GM23338 (cell line): Measurements from ENCODE around the gene TSSC4. TPM values are rescaled to one million over a fixed set of nuclear protein-coding genes. Genes with fewer than 3 reads are reported as not detected.

Experiments
- ATAC-seq: fragments of 200-7000 bp; cut with Tn5 transposase; 3 replicates; pipeline ENCODE4 v1.9.1; 2020
- DNase-seq: peaks from one replicate; pipeline ENCODE4 v3.0.0-alpha.2; 2015; ENCODE audit warnings: low spot score
- H2AFZ ChIP-seq: fragments of 200-600 bp; sonication (generic); 2 replicates; pipeline ENCODE4 v1.8.0; 2016; ENCODE audit warnings: antibody characterized with exemption, mild to moderate bottlenecking, moderate library complexity
- H3F3A ChIP-seq: fragments of 200-600 bp; sonication (generic); replicated peaks from 2 replicates; pipeline ENCODE4 v1.8.0; 2017; ENCODE audit warnings: antibody characterized with exemption, mixed run types, low read depth
- H3K27ac ChIP-seq: fragments of 200-600 bp; sonication (generic); 2 replicates; pipeline ENCODE4 v1.6.1; 2016; ENCODE audit warnings: low read depth
- H3K27me3 ChIP-seq: fragments of 200-600 bp; sonication (generic); 2 replicates; pipeline ENCODE4 v1.8.0; 2016; ENCODE audit warnings: mild to moderate bottlenecking, mixed run types, moderate library complexity; ENCODE audit not compliant: insufficient read depth
- H3K36me3 ChIP-seq: fragments of 200-600 bp; sonication (generic); 2 replicates; pipeline ENCODE4 v1.8.0; 2016; ENCODE audit warnings: mild to moderate bottlenecking; ENCODE audit not compliant: insufficient read depth
- H3K4me1 ChIP-seq: fragments of 200-600 bp; sonication (generic); 2 replicates; pipeline ENCODE4 v1.8.0; 2016; ENCODE audit warnings: mild to moderate bottlenecking, moderate library complexity; ENCODE audit not compliant: insufficient read depth
- H3K4me2 ChIP-seq: fragments of 200-600 bp; sonication (generic); 2 replicates; pipeline ENCODE4 v1.7.1; 2017; ENCODE audit warnings: mixed run types
- H3K4me3 ChIP-seq: fragments of 200-600 bp; sonication (generic); 2 replicates; pipeline ENCODE4 v1.6.1; 2016; ENCODE audit warnings: mixed run types
- H3K79me2 ChIP-seq: fragments of 200-600 bp; sonication (generic); replicated peaks from 2 replicates; pipeline ENCODE4 v1.8.0; 2017; ENCODE audit warnings: mild to moderate bottlenecking; ENCODE audit not compliant: insufficient read depth
- H3K9me2 ChIP-seq: fragments of 200-600 bp; sonication (generic); 2 replicates; pipeline ENCODE4 v1.8.0; 2017; ENCODE audit not compliant: insufficient read depth
- H4K20me1 ChIP-seq: fragments of 200-600 bp; sonication (generic); replicated peaks from 2 replicates; pipeline ENCODE4 v1.8.0; 2017; ENCODE audit warnings: mild to moderate bottlenecking; ENCODE audit not compliant: insufficient read depth
- H3K27ac Mint-ChIP-seq: 2 replicates; pipeline ENCODE4 v1.8.0; 2020; ENCODE audit warnings: inconsistent platforms, mild to moderate bottlenecking, moderate library complexity, mixed read lengths
- H3K27me3 Mint-ChIP-seq: 3 replicates; pipeline ENCODE4 v1.8.0; 2022; ENCODE audit warnings: low read depth, mild to moderate bottlenecking, moderate library complexity, mixed read lengths, inconsistent platforms; ENCODE audit not compliant: insufficient read depth, poor library complexity
- H3K36me3 Mint-ChIP-seq: 3 replicates; pipeline ENCODE4 v1.8.0; 2021; ENCODE audit warnings: low read depth, mild to moderate bottlenecking, inconsistent platforms, moderate library complexity, mixed read lengths
- H3K4me1 Mint-ChIP-seq: 3 replicates; pipeline ENCODE4 v1.8.0; 2020; ENCODE audit warnings: mild to moderate bottlenecking, inconsistent platforms, mixed read lengths
- H3K4me3 Mint-ChIP-seq: 3 replicates; pipeline ENCODE4 v1.8.0; 2021; ENCODE audit warnings: moderate library complexity, mild to moderate bottlenecking, inconsistent platforms, mixed read lengths
- H3K9me3 Mint-ChIP-seq: 3 replicates; pipeline ENCODE4 v1.8.0; 2020; ENCODE audit warnings: moderate library complexity, mild to moderate bottlenecking, inconsistent platforms, mixed read lengths
- CTCF ChIP-seq, 2 experiments: fragments of 200-600 bp in 1 of 2; sonication (generic) in 1 of 2; conservative IDR thresholded peaks; 2 replicates each; pipeline versions ENCODE4 v1.5.1 to v1.6.1; 2016 to 2017; ENCODE audit warnings: antibody characterized with exemption in 2 of 2, low read depth in 2 of 2, mild to moderate bottlenecking in 2 of 2, moderate library complexity in 1 of 2
- ETS1 ChIP-seq: IDR thresholded peaks from 2 replicates; pipeline ENCODE4 v1.6.1; 2016; ENCODE audit warnings: antibody characterized with exemption
- POLR2AphosphoS5 ChIP-seq: IDR thresholded peaks from 2 replicates; pipeline ENCODE4 v1.6.1; 2016; ENCODE audit warnings: antibody characterized with exemption, low read depth
- REST ChIP-seq: IDR thresholded peaks from one replicate; pipeline ENCODE4 v1.6.1; 2018; ENCODE audit warnings: antibody characterized with exemption; ENCODE audit not compliant: unreplicated experiment
- ZNF114 ChIP-seq: fragments of 250-450 bp; sonication (Bioruptor Pico); IDR thresholded peaks from 2 replicates; pipeline ENCODE4 v1.5.0; 2020; ENCODE audit warnings: mild to moderate bottlenecking, moderate library complexity
- ZNF331 ChIP-seq: fragments of 250-450 bp; sonication (Bioruptor Pico); IDR thresholded peaks from 2 replicates; pipeline ENCODE4 v1.5.0; 2020; ENCODE audit warnings: low read depth, mild to moderate bottlenecking, moderate library complexity
- ZNF462 ChIP-seq: fragments of 250-450 bp; sonication (Bioruptor Pico); IDR thresholded peaks from 2 replicates; pipeline ENCODE4 v1.5.0; 2020; ENCODE audit warnings: mild to moderate bottlenecking, moderate library complexity
- polyA plus RNA-seq: library from polyadenylated mRNA; unstranded; fragments of >200 nt; fragmentation: Nextera tagmentation; extraction: Ambion mirVana; gene quantifications from 2 replicates; pipeline ENCODE4 v1.2.1, GENCODE V29; 2016
- total RNA-seq: library from RNA; depleted of rRNA; stranded (reverse); fragments of >200 nt; shearing (Covaris generic); gene quantifications from 2 replicates; pipeline ENCODE4 v1.2.3, GENCODE V29; 2014

The TSSC4 gene
- total and polyA plus RNA-seq, 2 experiments from 2014 or later: 27.5 to 44.3 TPM

GRCh38 chr11:2402106-2402505 lies 1.6 kb downstream of the TSSC4 start:
- Mint-ChIP-seq H3K36me3 (peaks cover 14% of the 10 kb centered on the region; the same call in 2 of the 3 replicates), H3K27ac (no peak overlapping the region), H3K9me3 (no peaks in the 10 kb centered on the region), H3K27me3 (peaks cover 17% of the 10 kb centered on the region), H3K4me3 (peak overlapping the region; percentile 89), H3K4me1 (peaks cover 3% of the 10 kb centered on the region; the same call in 2 of the 3 replicates)
- TF ChIP-seq ETS1 (no peak), POLR2AphosphoS5 (no peak), REST (no peak), ZNF331 (CRISPR knock-in tag) (no peak), ZNF114 (no peak), CTCF (conservative IDR thresholded peaks at IDR 0.05; ENCODE audit: low read depth in 2 of 2) (no peak)
- no peak for DNase-seq
- peaks cover 12% of the 10 kb centered on the region for H3K79me2 ChIP-seq
- H3K9me2 ChIP-seq: no peaks in the 10 kb centered on the region
- H3K27ac ChIP-seq: no peak overlapping the region
- no peaks in the 10 kb centered on the region for H3F3A ChIP-seq
- no peak for ATAC-seq
- H3K4me3 ChIP-seq: peak overlapping the region; percentile 96; the same call in 1 of the 2 replicates
- no peaks in the 10 kb centered on the region for H3K27me3 ChIP-seq
- no peak overlapping the region for H2AFZ ChIP-seq
- no peaks in the 10 kb centered on the region; the same call in 1 of the 2 replicates for H3K36me3 ChIP-seq
- peaks cover 6% of the 10 kb centered on the region; the same call in 1 of the 2 replicates for H3K4me1 ChIP-seq
- H3K4me2 ChIP-seq: peak overlapping the region; percentile 95
- H4K20me1 ChIP-seq: no peaks in the 10 kb centered on the region

- H3K4me1 Mint-ChIP-seq: peaks cover 3% of the 10 kb centered on the region; the same call in 1 of the 3 replicates
- TF ChIP-seq ZNF331 (CRISPR knock-in tag) (no peak), ZNF462 (no peak)
Observed at GRCh38 chr11:2402890-2403645, 2.5 kb downstream of the TSSC4 start.

More at GRCh38 chr11:2402890-2403645, 2.5 kb downstream of the TSSC4 start:
- H3K36me3 ChIP-seq: no peaks in the 10 kb centered on the region; the same call in 1 of the 2 replicates
- no peak overlapping the region for H3K27ac Mint-ChIP-seq
- peaks cover 6% of the 10 kb centered on the region; the same call in 1 of the 2 replicates for H3K4me1 ChIP-seq
- H3K9me3 Mint-ChIP-seq: no peaks in the 10 kb centered on the region
- H4K20me1 ChIP-seq: no peaks in the 10 kb centered on the region
- H3K36me3 Mint-ChIP-seq: peaks cover 9% of the 10 kb centered on the region; the same call in 2 of the 3 replicates
- ATAC-seq (no peak), DNase-seq (no peak)
- H2AFZ ChIP-seq: no peak overlapping the region
- H3K27me3 ChIP-seq: no peaks in the 10 kb centered on the region
- no peaks in the 10 kb centered on the region for H3F3A ChIP-seq
- no peak overlapping the region for H3K4me2 ChIP-seq
- peaks cover 14% of the 10 kb centered on the region for H3K27me3 Mint-ChIP-seq
- H3K79me2 ChIP-seq: peaks cover 12% of the 10 kb centered on the region
- H3K4me3 ChIP-seq: no peak overlapping the region
- H3K9me2 ChIP-seq: no peaks in the 10 kb centered on the region
- no peak overlapping the region for H3K4me3 Mint-ChIP-seq
- no peak overlapping the region for H3K27ac ChIP-seq
